Sigmoid colon (tissue), 4 donors: ENCODE data around the gene PCCB.

Experiments
- EP300 ChIP-seq, 4 donors: sonication (generic); formaldehyde crosslinking; IDR thresholded peaks; one replicate each; pipeline ENCODE4 v1.6.1; 2017; ENCODE audit warnings: antibody characterized with exemption in 4 of 4
- POLR2AphosphoS5 ChIP-seq, 4 donors: sonication (generic); formaldehyde crosslinking; IDR thresholded peaks; one replicate each; pipeline ENCODE4 v1.6.1; 2017; ENCODE audit warnings: antibody characterized with exemption in 4 of 4
- TF ChIP-seq, protein P1 (sequence below), 4 experiments: fragments of 450-650 bp in 3 of 4; fragments of 200-600 bp in 1 of 4; IDR thresholded peaks; one replicate each; pipeline ENCODE4 v1.5.1; 2016 to 2019; ENCODE audit warnings: antibody characterized with exemption in 4 of 4, mild to moderate bottlenecking in 3 of 4, moderate library complexity in 2 of 4

DNA sequence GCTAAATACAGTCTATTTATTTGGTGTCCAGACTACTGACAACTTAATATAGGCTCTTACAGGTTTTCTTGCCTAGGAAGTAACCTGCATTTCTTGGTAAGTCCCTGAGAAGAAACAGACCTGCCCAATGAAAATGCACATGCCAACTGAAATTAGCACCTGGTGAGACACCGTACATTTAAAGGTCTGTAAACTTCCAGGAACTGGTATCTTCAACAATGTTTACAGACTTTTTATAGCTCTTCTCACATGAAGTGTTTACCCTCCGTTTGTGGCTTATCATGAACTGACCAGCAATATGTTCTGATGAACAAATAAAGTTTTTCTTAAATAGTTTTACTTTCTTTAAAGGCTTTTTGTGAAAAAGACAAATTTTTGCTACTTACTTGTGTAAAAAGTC, 93.3 kb downstream of the PCCB start:
- TF ChIP-seq POLR2AphosphoS5 (IDR thresholded peaks at IDR 0.05) (no peak), EP300 (IDR thresholded peaks at IDR 0.05) (no peak)
- TF ChIP-seq, protein P1, sequence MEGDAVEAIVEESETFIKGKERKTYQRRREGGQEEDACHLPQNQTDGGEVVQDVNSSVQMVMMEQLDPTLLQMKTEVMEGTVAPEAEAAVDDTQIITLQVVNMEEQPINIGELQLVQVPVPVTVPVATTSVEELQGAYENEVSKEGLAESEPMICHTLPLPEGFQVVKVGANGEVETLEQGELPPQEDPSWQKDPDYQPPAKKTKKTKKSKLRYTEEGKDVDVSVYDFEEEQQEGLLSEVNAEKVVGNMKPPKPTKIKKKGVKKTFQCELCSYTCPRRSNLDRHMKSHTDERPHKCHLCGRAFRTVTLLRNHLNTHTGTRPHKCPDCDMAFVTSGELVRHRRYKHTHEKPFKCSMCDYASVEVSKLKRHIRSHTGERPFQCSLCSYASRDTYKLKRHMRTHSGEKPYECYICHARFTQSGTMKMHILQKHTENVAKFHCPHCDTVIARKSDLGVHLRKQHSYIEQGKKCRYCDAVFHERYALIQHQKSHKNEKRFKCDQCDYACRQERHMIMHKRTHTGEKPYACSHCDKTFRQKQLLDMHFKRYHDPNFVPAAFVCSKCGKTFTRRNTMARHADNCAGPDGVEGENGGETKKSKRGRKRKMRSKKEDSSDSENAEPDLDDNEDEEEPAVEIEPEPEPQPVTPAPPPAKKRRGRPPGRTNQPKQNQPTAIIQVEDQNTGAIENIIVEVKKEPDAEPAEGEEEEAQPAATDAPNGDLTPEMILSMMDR (IDR thresholded peaks at IDR 0.05) = no peak
